NCI-H526 (cell line): Measurements from ENCODE around the gene DEFB131B.
"Not testable (repeated sequence)": the region's sequence is repeated elsewhere in the genome, so short reads cannot be mapped to it uniquely, and the experiment has no call there.

Experiments used
- DNase-seq, 2 experiments: peaks; one replicate each; lab custom pipeline; 2025; lab: John Stamatoyannopoulos, UW

DEFB131B gene, protein sequence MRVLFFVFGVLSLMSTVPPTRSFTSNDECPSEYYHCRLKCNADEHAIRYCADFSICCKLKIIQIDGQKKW

DNA sequence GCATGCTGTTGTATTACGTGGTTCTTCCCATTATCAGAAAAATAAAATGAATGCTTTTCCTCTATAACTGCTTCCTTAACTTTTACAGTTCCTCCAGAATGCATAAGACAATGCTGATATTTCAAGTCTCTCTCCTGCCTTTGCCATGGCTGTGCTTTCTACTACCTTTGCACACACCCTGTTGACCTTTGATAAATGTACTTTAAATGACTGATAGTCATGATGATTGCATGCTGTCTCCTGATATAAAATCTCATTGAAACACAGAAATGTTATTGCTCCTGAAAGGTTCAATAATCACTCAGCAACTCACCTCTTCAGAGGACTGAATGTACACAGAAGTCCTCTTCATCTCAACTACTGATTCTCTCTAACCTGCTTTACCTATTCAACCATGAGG lies at the start of gene DEFB131B:
DEFB131B (plus strand) TSS at position 395 of the 400 bp plus-strand sequence; CDS start at position 395, 0 bp downstream.
- DNase-seq: not testable (repeated sequence)

DNA sequence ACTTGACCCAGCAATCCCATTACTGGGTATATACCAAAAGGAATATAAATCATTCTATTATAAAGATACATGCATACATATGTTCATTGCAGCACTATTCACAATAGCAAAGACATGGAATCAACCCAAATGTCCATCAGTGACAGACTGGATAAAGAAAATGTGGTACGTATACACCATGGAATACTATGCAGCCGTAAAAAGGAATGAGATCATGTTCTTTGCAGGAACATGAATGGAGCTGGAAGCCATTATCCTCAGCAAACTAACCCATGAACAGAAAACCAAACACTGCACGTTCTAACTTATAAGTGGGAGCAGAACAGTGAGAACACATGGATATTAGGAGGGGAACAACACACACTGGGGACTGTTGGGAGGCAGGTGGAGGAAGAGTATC lies 49.0 kb upstream of the DEFB131B start:
- not testable (repeated sequence) for DNase-seq

DNA sequence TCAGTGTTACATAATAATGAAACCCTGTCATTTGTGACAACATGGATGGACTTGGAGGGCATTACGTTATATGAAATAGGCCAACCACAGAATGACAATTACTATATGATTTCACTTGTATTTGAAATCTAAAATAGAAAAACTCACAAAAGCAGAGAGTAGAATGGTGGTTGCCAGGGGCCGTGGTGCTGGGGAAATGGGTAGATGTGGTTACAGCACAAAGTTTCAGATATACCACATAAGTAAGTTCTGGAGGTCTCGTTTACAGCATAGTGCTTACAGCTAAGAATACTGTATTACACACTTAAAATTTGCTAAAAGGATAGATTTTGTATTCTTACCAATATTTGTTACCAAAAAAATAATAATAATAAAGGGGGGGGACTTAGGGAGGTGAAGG lies 48.6 kb upstream of the DEFB131B start:
- DNase-seq: not testable (repeated sequence)

DNA sequence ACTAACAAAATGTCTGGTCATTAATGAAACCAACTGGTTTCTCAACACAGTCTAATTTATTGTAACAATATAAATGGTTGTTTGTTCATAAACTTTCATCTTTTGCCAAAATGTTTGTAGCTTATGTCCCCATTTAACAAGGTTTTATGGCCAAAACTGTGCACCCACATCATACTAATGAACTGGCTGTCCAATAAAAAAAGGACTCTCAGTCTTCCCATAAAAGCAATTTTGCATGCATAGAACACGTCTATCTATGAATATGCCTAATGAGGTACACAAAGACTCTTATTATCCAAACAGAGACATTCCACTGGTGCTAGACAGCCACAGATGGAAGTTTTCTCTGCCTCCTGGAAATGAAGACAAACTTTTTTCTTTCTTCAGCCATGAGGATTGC lies 45.4 kb upstream of the DEFB131B start, which contains the start of gene DEFB108B:
DEFB108B (plus strand) TSS at position 390 of the 400 bp plus-strand sequence; CDS start at position 390, 0 bp downstream.
- not testable (repeated sequence) for DNase-seq

DNA sequence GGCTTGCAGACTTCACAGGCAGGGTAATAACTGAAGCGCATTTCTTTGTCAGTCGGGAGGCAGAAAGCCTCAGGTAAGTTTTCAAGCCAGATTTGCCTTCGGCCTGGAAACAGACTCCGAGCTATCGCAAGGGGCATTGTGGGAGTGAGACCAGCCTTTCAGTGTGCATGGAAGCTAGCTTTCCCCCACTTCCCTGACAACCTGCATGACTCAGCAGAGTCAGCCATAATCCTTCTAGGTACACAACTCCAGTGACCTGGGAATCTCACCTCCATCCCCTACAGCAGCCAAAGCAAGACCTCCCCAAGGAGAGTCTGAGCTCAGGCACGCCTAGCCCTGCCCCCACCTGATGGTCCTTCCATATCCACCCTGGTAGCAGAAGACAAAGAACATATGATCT lies 35.5 kb upstream of the DEFB131B start:
- DNase-seq: not testable (repeated sequence)

DNA sequence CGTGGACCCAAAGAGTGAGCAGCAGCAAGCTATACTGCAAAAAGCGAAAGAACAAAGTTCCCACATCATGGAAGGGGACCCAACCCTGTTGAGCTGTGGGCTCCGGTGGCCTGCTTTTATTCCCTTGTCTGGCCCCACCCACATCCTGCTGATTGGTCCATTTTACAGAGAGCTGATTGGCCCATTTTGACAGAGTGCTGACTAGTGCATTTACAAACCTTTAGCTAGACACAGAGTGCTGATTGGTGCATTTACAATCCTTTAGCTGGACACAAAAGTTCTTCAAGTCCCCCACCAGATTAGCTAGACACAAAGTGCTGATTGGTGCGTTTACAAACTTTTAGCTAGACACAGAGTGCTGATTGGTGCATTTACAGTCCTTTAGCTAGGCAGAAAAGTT lies 34.9 kb upstream of the DEFB131B start:
- not testable (repeated sequence) for DNase-seq

DNA sequence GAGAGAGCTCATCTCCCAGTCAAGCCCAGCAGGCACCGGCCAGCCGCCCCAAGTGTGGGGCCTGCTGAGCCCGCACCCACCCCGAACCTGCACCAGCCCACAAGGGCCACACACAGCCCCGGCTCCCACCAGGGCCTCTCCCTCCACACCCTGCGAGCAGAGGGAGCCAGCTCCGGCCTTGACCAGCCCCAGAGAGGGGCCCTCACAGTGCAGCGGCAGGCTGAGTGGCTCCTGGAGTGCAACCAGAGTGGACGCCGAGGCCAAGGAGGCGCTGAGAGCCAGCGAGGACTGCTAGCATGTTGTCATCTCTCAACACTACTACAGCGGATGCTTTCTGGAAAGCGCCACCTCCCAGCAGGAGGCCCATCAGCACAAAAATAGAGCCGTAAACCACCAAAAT lies 34.4 kb upstream of the DEFB131B start:
- DNase-seq: no peak

DNA sequence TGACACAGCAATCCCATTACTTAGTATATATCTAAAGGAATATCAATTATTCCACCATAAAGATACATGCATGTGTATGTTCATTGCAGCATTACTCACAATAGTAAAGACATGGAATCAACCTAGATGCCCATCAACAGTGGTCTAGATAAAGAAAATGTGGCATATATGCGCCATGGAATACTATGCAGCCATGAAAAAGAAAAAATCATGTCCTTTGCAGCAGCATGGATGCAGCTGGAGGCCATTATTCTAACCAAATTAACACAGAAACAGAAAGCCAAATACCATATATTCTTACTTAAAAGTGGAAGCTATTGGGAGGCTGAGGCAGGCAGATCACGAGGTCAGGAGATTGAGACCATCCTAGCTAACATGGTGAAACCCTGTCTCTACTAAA lies 24.4 kb upstream of the DEFB131B start:
- not testable (repeated sequence) for DNase-seq

DNA sequence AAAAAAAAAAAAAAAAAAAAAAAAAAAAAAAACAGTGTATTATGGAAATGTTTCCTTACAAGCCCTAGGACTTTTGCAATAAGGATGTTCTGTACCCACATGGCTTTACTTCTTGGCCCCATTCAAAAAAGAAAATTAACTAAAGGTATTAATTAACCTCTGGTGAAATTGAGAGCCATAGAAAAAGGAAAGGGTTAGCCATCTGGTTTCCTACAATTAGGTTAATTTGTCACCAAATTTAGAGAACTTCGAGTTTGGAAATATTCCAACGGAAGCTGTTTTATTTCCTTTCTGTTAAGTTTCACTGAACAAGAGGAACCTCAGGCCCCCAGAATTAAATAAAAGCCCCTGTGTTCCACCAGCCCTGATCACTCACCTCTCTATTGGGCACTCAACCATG lies 22.4 kb upstream of the DEFB131B start:
- not testable (repeated sequence) for DNase-seq

DNA sequence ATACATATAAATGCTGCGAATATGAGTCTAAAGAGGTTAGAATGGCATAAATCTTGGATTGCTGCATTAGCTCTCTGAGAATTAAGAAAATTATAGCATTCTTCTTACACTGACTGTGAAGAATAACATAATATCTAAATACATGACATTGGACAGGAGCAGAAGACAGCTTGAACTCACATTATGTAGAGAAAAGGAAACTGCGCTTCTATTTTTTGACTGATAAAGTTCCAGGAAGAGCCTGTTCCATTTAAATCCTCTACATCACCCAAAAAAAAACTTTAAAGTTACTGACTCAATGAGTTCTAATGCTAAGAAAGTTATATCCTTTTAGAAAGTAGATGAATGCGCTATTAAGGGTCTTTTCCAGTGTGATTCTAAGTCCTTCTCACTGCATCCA lies 17.4 kb upstream of the DEFB131B start:
- DNase-seq: not testable (repeated sequence)

DNA sequence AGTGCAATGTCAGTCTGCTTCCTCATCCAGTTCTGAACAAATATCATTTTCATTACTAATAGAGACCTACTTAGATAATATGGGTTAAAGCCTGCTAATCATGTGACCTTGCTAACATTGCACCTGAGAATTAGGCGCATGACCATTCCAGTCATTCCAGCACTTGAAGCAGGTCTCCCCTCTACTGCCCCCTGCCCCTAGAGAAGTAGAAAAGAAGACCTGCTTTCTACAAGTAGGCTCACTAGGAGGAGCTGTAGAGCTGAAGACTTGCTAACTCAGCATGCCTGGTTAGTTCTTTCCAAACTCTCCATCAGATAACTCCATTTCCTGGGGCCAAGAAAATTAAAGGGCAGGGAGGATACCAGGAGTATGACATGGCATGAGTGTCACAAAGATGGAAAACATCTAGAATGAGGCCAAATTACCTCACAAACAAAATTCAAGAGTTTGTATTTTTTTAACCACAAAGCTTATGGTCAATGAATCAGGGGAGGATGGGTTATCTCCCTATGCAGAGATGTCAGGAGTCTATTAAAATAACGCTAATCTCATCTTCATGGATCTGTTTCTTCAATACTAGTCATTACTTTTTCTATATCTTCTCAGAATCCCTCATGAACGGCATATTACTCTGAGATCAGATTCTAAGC lies 14.2 kb upstream of the DEFB131B start:
- peak; percentile 80 to 82 for DNase-seq

DNA sequence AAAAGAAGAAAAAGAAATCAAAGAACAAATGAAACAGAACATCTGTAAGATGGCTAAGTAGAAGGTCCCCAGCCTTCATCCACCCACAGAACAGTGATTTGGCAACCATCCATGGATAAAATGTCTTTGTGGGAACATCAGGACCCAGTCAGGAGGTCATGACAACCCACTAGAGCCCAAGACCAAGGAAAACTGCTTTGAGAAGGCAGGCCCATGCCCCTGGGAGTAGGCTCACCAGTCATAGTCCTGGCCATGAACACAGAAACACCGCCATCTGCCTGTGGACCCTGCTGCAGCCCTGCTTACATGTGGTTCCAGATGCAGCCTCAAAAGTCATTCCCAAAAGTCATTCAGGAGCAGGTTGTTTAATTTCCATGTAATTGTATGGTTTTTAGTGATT lies 11.0 kb upstream of the DEFB131B start:
- DNase-seq: not testable (repeated sequence)

DNA sequence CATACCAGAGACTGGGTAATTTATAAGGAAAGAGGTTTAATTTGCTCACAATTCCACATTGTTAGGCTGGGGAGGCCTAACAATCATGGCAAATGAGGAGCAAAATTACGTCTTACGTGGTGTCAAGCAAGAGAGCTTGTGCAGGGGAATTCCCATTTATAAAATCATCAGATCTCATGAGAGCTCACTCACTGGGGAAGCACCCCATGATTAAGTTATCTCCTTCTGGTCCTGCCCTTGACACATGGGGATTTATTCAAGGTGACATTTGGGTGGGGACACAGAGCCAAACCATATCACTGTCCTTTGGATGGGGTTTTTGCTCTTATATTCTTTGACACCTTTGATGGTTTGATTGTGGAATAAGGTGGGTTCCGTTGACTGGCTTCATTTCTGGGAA lies 8.3 kb upstream of the DEFB131B start:
- DNase-seq: not testable (repeated sequence)

DNA sequence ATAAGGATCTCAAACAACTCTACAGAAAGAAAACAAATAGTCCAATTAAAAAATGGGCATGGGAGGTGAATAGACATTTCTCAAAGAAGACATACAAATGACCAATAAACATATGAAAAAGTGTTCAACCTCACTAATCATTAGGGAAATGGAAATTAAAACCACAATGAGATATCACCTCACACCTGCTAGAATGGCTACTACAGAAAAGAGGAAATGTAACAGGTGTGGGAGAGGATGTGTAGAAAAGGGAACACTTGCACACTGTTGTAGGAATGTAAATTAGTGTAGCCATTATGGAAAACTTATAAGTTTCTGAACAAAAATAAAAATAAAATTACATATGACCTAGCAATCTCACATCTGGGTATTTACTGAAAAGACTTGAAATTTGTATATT lies 7.6 kb upstream of the DEFB131B start:
- not testable (repeated sequence) for DNase-seq

DNA sequence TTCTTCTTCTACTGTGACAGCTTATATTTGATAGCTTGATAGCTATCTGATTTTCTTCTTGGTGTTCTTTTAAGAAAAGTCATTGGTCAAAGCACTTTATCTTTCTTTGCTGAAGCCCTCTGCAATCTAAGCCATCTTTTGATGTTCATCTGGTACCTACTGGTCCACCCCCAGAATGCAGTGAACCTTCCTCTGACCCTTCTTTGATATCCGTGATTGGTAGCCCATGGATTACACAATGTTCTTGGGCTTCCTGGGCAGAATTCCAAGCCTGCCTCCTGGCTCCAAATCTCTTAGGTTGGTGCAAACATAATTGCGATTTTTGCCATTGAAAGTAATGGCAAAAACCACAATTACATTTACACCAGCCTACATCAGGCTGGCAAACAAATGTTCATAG lies 2.0 kb upstream of the DEFB131B start:
- not testable (repeated sequence) for DNase-seq

DNA sequence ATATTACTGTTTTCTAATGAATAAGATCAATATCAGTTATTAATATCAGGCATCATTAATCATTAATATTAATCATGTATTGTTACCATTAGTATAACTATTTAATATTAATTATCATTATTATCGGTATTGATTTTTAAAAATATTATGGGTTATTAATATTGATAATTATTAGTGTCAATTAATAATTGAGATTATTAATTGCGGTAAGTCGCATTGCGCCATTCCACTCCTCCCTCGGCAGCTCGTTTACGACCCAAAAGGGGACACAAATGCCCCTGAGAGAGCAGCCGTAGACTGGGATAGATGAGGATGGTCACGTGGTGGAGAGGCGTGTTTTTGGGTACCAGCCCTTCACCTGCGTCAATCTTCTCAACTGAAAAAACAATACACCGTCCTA lies 7.6 kb downstream of the DEFB131B start:
- DNase-seq: not testable (repeated sequence)

DNA sequence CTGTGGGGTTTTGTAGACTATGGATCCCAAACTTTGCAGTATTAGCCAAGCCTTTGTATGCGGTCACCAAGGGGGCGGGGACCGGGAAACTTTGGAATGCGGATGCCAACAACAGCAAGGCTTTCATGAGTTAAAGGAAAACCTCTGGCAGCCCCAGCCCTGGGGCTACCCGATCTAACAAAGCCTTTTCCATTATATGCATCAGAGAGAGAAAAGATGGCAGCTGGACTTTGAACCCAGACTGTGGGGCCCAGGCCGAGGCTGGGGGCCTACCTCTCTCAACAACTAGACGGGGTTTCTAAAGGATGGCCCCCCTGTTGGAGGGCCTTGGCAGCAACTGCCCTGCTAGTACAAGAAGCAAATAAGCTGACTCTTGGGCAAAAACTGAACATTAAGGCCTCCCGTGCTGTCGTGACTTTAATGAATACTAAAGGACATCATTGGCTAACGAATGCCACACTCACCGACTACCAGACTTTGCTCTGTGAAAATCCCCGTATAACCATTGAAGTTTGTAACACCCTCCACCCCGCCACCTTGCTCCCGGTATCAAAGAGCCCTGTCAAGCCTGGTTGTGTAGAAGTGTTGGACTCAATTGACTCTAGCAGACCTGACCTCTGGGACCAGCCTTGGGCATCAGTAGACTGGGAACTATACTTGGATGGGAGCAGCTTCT lies 10.2 kb downstream of the DEFB131B start:
- not testable (repeated sequence) for DNase-seq

DNA sequence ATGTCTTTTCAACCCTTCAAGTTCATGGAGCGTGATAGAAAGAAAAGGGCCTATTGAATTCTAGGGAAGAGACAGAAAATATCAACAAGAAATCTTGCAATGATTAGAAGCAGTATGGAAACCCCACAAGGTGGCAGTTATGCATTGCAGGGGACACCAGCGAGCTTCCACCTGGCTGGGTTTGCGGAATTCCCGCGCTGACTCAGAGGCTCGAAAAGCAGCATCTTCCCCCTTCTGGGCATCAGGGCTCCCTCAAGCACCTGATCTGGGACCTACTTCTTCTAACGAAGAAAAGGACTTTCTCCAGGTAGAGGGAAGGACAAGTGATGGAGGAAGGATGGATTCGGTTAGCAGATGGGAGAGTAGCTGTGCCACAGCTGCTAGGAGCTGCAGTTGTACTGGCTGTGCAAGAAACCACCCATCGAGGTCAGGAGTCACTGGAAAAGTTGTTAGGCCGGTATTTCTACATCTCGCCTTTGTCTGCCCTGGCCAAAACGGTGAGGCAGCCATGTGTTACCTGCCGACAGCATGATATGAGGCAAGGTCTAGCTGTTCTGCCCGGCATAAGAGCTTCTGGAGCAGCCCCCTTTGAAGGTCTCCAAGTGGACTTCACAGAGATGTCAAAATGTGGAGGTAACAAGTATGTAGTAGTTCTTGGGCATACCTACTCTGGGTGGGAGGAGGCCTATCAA lies 11.1 kb downstream of the DEFB131B start:
- peak; percentile 14 to 39 for DNase-seq

DNA sequence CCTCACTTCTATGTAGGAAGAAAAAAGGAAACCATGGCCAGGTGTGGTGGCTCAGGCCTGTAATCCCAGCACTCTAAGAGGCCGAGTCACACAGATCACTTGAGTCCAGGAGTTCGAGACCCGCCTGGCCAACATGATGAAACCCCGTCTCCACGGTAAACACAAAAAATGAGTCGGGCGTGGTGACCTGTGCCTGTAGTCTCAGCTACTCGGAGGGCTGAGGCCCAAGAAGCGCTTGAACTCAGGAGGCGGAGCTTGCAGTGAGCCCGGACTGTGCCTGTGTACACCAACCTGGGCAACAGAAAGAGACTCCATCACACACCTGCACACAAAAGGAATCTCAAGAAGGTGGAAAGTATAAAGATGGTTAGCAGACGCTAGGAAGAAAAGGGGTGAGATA lies 17.7 kb downstream of the DEFB131B start:
- DNase-seq: no peak

DNA sequence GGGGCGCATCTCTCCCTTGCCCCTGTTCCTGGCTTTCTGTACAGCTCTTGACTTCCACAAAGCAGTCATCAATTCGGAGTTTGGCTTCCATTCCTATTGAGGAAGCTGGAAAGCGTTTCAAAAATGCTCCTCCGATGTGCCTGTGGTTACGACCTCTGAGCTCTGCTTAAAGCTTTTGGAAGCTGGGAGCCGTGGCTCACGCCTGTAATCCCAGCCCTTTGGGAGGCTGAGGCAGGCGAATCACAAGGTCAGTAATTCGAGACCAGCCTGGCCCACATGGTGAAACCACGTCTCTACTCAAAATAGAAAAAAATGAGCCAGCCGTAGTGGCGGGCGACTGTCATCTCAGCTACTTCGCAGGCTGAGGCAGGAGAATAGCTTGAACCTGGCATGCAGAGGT lies 22.9 kb downstream of the DEFB131B start:
- DNase-seq: not testable (repeated sequence)

DNA sequence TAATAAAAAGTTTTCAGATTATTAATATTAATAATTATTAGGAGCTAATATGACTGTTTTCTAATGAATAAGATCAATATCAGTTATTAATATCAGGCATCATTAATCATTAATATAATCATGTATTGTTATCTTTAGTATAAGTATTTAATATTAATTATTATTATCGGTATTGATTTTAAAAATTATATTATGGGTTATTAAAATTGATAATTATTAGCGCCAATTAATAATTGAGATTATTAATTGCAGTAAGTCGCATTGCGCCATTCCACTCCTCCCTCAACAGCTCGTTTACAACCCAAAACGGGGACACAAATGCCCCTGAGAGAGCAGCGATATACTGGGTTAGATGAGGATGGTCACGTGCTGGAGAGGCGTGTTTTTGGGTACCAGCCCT lies 30.0 kb downstream of the DEFB131B start:
- DNase-seq: no peak

DNA sequence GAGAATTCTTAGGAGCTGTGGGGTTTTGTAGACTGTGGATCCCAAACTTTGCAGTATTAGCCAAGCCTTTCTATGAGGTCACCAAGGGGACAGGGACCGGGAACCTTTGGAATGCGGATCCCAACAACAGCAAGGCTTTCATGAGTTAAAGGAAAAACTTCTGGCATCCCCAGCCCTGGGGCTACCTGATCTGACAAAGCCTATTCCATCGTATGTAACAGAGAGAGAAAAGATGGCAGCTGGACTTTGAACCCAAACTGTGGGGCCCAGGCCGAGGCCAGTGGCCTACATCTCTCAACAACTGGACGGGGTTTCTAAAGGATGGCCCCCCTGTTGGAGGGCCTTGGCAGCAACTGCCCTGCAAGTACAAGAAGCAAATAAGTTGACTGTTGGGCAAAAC lies 32.5 kb downstream of the DEFB131B start:
- DNase-seq: not testable (repeated sequence)
